Psoas muscle (tissue), 8 donors: Measurements from ENCODE around the gene CUL3. TPM values are rescaled to one million over a fixed set of nuclear protein-coding genes. Genes with fewer than 3 reads are reported as not detected.

ENCODE experiments used
- ATAC-seq, 4 donors: fragments of 200-7000 bp; cut with Tn5 transposase; one replicate each; pipeline ENCODE4 v1.9.1; 2020; ENCODE audit warnings: moderate library complexity in 3 of 4, mild to moderate bottlenecking in 2 of 4
- DNase-seq, 2 donors: peaks; one replicate each; pipeline ENCODE4 v3.0.0-alpha.2; 2020
- H3K27ac ChIP-seq: fragments of 200-600 bp; one replicate; pipeline ENCODE4 v1.8.0; 2022
- H3K27me3 ChIP-seq, 3 donors: fragments of 200-600 bp in 1 of 3; one replicate each; pipeline versions ENCODE4 v1.6.1 to v1.8.0; 2013 to 2022; ENCODE audit warnings: low read length in 2 of 3, mild to moderate bottlenecking in 2 of 3, moderate library complexity in 1 of 3; ENCODE audit not compliant: insufficient read depth in 3 of 3
- H3K36me3 ChIP-seq, 2 donors: fragments of 200-600 bp in 1 of 2; one replicate each; pipeline versions ENCODE4 v1.6.1 to v1.8.0; 2013 to 2022; ENCODE audit warnings: low read depth in 1 of 2, mild to moderate bottlenecking in 1 of 2, moderate library complexity in 1 of 2; ENCODE audit not compliant: insufficient read depth in 1 of 2
- H3K4me1 ChIP-seq: fragments of 200-600 bp; one replicate; pipeline ENCODE4 v1.8.0; 2022
- H3K4me3 ChIP-seq: fragments of 200-600 bp; one replicate; pipeline ENCODE4 v1.8.0; 2022; ENCODE audit warnings: mild to moderate bottlenecking
- H3K9me3 ChIP-seq: fragments of 200-600 bp; one replicate; pipeline ENCODE4 v1.8.0; 2022
- CTCF ChIP-seq: fragments of 200-600 bp; IDR thresholded peaks from one replicate; pipeline ENCODE4 v1.8.0; 2022; ENCODE audit warnings: antibody characterized with exemption
- WGBS, 3 donors: extraction: QIAGEN DNeasy Blood & Tissue Kit; methylation state at CpG; one replicate each; pipeline versions ENCODE4 v1.1.6 to v1.1.7; 2013; 5-methylcytosine and 5-hydroxymethylcytosine counted together
- intact Hi-C, 2 donors: fragments of 100-400 bp; cut with DNase I; formaldehyde crosslinking; loops; one replicate each; pipeline versions ENCODE4 v1.11.0 to v1.14.2; 2022
- polyA plus RNA-seq, 3 donors: library from polyadenylated mRNA; stranded (reverse); fragments of 200-250 nt; gene quantifications; one replicate each; pipeline ENCODE4 v1.2.3, GENCODE V29; 2013
- total RNA-seq, 4 donors: library from RNA; stranded (reverse); fragmentation: NEBNext Ultra II Directional in 2 of 4; extraction: Animal tissue kit (Norgen Biotek cat#: 25700) in 2 of 4; gene quantifications; one replicate each; pipeline versions ENCODE4 v1.2.1 to v1.2.4, GENCODE V29; 2021 to 2023
- donor health status: healthy with polysubstance abuse.
- donor health status: DM: no; HTN: no; CAD: no; lungs with moderate emphysema.
- donor health status: Bipolar disorder and iron deficiency.
- donor health status: healthy.
- donor health status: DM: yes; HTN: yes; CAD: no.
- donor health status: DM: no; HTN: no; CAD: no.
- donor health status: DM: no; HTN: no; CAD: no.
- donor health status: DM: yes; HTN: yes; CAD: no.

The CUL3 gene
- total and polyA plus RNA-seq, 7 donors = 103 to 218 (median 128) TPM

DNA sequence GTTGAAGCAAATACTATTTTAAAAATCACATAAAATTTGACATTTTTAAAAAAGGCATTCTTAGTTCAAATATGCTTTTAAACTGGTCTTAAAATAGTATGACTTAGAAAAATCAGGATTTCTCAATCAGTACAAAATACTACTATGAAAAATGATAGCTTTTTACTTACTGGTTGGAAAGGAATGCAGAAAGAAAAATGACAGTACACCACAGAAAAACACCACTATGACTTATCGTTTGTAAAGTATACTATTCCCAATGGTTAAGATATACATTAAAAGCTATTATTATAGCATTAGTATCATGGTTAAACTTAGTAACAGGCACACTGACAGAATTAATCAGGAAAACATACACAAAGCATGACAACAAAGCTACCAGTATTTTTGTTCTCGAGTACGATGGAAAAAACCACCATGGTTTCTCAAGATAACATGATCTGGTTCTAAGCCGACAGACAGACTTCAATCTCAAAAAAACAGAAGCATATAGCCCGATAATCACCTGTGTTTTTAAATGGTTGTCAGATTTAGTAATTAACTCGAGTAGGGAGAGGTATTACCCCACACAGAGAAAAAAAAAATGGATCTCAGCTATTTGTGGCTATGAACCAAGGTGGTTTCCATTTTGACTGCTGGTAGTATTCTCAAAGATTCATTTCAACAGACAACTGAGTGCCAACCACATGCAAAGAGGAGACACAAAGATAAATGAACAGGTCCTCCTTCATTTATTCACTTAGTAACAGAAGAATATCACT, 39.1 kb downstream of the CUL3 start:
- Histone ChIP-seq H3K4me1 (peaks cover 32% of the 10 kb centered on the region), H3K4me3 (peak overlapping the region; percentile 29), H3K27me3 (no peaks in the 10 kb centered on the region), H3K27ac (peak overlapping the region; percentile 50), H3K9me3 (no peaks in the 10 kb centered on the region), H3K36me3 (peaks cover 0 to 6% of the 10 kb centered on the region in 2 donors)
- DNase-seq (no peak), ATAC-seq (peak in 3 of 4 donors; percentile 59 to 67 (median 63))
- WGBS, 3 donors = 30 to 52% (median 37%) methylated on average over 6 of the region's 6 CpGs
- intact Hi-C loops = loop anchor here in 1 of 2 donors (1.0 kb wide), 1 partner anchor 21 kb away; no protein-coding TSS in a partner anchor
- no peak for TF ChIP-seq CTCF

DNA sequence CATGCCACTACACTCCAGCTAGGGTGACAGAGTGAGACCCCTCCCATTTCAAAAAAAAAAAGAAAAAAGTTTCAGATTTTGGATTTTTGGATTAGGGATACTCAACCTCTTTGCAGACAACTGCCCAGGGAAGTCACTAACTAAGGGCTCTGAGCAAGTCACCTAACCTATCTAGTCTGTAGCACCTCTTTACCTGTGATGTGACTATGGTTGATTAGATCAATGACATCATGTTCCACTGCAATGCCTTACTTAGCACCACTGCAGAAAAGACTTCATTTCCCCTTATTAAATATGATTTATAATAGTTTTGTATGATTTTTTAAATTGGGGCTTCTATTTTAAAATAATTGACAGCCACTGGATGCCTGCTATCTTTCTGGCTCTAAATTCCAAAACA, 41.2 kb downstream of the CUL3 start:
- DNase-seq = no peak
- Histone ChIP-seq H3K9me3 (no peaks in the 10 kb centered on the region), H3K27me3 (no peaks in the 10 kb centered on the region), H3K36me3 (peaks cover 0 to 6% of the 10 kb centered on the region in 2 donors), H3K27ac (no peak overlapping the region), H3K4me1 (peaks cover 32% of the 10 kb centered on the region), H3K4me3 (no peak overlapping the region)
- intact Hi-C loops = no loop called here
- no peak for ATAC-seq
- no peak for TF ChIP-seq CTCF

DNA sequence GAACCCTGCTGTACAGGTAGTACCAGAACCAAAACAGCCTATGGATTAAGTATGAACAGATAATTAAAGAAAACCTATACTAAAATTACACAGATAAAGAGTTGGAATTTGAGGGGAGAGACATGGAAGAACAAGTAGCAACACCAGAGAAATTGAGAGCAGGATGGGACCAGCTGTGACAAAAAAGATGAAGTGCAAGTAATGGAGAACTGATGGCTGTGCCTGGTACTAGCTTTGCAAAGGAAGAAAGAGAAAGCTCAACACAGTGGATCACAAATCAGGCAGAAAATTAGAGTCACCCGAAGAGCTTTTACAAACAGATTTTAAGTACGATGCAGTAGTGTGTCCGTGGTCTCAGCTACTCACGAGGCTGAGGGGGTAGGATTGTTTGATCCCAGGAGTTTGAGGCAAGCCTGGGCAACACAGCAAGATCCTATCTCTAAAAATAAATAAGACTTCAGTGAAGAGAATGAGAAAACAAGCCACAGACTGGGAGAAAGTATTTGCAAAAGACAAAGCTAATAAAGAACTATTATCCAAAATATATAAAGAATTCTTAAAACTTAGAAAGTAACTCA, 46.5 kb downstream of the CUL3 start:
- H3K4me3 ChIP-seq = no peak overlapping the region
- no peak for ATAC-seq
- no peak for TF ChIP-seq CTCF
- intact Hi-C loops = no loop called here
- no peaks in the 10 kb centered on the region for H3K27me3 ChIP-seq
- 80 to 87% (median 83%) methylated on average over 4 of the region's 4 CpGs for WGBS, 3 donors
- peaks cover 0 to 16% of the 10 kb centered on the region in 2 donors for H3K36me3 ChIP-seq
- no peak for DNase-seq
- peaks cover 24% of the 10 kb centered on the region for H3K4me1 ChIP-seq
- H3K9me3 ChIP-seq = no peaks in the 10 kb centered on the region
- no peak overlapping the region for H3K27ac ChIP-seq

DNA sequence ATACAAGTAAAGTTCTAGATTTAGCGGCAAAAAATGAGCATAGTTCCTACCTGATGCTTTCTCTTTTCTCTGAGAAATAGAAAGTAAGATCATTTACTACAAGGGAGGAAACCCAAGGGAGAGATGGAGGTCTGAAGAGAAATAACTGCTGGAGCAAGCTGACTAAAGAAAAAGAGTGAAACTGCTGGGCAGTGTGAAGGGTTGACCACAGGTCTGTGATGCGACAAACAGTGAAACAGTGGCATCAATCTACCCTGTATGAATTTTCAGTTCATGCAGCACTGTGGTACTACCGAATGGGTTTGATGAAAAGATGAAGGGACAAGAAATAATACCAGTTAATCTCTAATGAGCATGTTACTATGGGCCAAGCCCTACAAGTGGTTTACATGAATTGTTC, 52.2 kb downstream of the CUL3 start:
- Histone ChIP-seq H3K4me3 (no peak overlapping the region), H3K27ac (no peak overlapping the region), H3K4me1 (peaks cover 21% of the 10 kb centered on the region), H3K9me3 (peaks cover 4% of the 10 kb centered on the region), H3K27me3 (no peaks in the 10 kb centered on the region), H3K36me3 (peaks cover 0 to 24% of the 10 kb centered on the region in 2 donors)
- TF ChIP-seq CTCF = no peak
- DNase-seq (no peak), ATAC-seq (peak in 1 of 4 donors; percentile 9)
- intact Hi-C loops = no loop called here
- WGBS, 3 donors = 86 to 92% (median 90%) methylated on average over 3 of the region's 3 CpGs
